ENCODE results near the gene MISP.

MISP gene

DNA sequence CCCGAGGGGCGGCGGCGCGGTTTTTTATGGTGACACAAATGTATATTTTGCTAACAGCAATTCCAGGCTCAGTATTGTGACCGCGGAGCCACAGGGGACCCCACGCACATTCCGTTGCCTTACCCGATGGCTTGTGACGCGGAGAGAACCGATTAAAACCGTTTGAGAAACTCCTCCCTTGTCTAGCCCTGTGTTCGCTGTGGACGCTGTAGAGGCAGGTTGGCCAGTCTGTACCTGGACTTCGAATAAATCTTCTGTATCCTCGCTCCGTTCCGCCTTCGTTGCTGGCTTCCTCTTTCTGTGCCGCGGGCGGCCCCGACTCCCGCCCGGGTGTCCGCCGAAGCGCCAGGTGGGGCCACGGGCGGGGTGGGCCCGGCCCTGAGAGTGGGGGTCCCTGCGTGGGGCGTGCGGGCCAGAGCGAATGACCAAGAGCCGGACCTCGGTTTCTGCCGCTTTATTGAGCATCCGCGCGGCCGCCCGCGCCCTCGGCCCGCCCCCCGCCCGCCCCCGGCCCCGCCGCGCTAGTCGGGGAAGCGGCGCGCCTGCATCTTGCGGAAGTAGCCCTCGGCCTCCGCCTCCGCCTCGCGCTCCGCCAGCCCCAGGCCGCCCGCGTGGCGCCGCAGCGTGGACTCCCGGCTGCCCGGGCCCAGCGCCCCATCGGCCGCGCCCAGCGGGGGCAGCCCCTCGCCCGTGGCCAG is 61.3 kb downstream of the MISP start:
- no peak for FAIRE-seq

DNA sequence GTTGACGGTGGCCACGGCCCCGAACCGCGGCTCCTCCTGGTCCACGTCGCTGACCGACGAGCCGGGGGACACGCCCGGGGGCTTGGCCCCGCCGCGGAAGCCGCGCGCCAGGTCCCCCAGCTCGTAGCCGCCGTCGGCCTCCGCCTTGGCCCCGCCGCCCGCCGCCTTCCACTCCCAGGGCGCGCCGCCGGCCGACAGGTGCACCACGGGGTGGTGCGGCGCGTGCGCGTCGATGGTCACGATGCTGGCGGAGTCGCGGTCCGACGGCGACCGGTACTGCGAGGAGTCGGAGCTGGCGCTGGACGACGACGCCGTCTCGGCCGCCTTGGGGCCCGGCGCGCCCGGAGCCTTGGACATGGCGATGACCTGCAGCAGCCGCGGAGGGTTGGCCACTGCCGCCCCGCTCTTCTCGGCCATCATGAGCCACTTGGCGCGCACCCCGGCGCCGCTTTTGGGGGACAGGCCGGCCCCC is 61.9 kb downstream of the MISP start:
- FAIRE-seq, result no peak

DNA sequence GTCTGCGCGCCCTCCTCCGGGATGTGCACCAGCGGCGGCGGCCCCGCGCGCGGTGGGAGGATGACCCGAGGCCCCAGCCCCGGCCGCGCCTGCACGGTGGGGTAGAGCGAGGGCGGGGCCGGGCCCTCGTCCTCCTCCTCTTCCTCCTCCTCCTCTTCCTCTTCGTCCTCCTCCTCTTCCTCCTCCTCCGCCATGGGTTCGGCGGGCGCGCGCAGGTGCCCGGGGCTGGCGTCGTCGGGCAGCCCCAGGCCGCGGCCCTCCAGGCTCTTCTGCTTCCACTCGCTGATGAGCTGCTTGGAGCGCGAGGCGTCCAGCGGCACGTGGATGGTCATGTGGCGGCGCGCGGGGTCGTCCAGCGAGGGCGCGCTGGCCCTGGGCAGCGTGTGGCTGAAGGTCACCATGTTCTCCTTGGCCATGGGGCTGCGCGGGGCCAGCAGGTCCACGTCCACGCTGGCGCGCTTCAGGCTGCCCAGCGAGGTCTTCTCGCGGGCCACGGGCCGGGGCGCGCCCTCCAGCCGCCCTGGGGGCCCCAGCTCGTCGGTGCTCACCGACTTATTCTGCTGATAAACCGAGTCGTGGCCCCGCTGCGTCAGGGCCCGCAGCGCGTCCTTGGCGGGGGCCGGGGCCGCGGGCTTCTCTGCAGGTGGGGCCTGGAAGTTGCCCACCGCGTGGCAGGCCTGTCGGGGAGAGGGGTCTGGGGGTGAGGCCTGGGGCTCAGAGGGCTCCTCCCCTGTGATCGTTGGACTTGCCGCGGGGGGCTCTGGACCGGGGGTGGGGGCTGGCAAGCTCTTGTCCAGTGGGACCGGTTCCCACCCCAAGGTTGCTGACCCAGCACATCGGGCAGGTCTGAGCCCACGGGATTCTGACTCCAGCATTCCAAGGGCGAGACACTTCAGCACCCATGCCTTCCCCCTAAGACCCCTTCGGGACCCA is 62.6 kb downstream of the MISP start:
- FAIRE-seq, result no peak
